SK-N-SH (cell line): ENCODE measurements around the gene LHX6. TPM values are rescaled to one million over a fixed set of nuclear protein-coding genes. Genes with fewer than 3 reads are reported as not detected.

Source experiments
- CTCF ChIA-PET: fragments of 300-600, 350-600 bp; formaldehyde crosslinking; extraction: SDS; loops from one replicate; lab custom pipeline; 2021; lab: Yijun Ruan, JAX
- POLR2A ChIA-PET: fragments of 350-600 bp; sonication (Branson Sonifier 250); formaldehyde crosslinking; extraction: SDS; loops from one replicate; lab custom pipeline; 2020; ENCODE audit warnings: antibody characterized with exemption, inconsistent platforms; lab: Yijun Ruan, JAX
- DNase-seq: peaks from one replicate; pipeline ENCODE4 v3.0.0; 2012
- H2AFZ ChIP-seq: fragments of 200-600 bp; sonication (generic); 2 replicates; pipeline ENCODE4 v1.8.1; 2016; ENCODE audit warnings: antibody characterized with exemption, mild to moderate bottlenecking, low read depth
- H3F3A ChIP-seq: fragments of 200-600 bp; sonication (generic); replicated peaks from 2 replicates; pipeline ENCODE3; 2016; ENCODE audit warnings: antibody characterized with exemption, mild to moderate bottlenecking; ENCODE audit not compliant: insufficient read depth
- H3K27ac ChIP-seq, 2 experiments: fragments of 200-500 bp in 1 of 2; fragments of 200-600 bp in 1 of 2; sonication (Bioruptor generic) in 1 of 2; sonication (generic), shearing (Covaris generic) in 1 of 2; 2 replicates each; pipeline versions ENCODE4 v1.5.1 to v1.6.1; 2014 to 2016; ENCODE audit warnings: low read depth in 2 of 2, inconsistent platforms in 1 of 2, low read length in 1 of 2, mild to moderate bottlenecking in 1 of 2, mixed read lengths in 1 of 2
- H3K27me3 ChIP-seq: fragments of 200-600 bp; sonication (generic), shearing (Covaris generic); 2 replicates; pipeline ENCODE4 v1.6.1; 2016; ENCODE audit warnings: mixed run types; ENCODE audit not compliant: insufficient read depth
- H3K36me3 ChIP-seq, 2 experiments: fragments of 200-500 bp in 1 of 2; fragments of 200-600 bp in 1 of 2; sonication (Bioruptor generic) in 1 of 2; sonication (generic) in 1 of 2; replicated peaks in 1 of 2; 2 replicates each; pipeline versions ENCODE3 to v1.5.1; 2014 to 2016; ENCODE audit warnings: low read length in 1 of 2, mild to moderate bottlenecking in 1 of 2; ENCODE audit not compliant: insufficient read depth in 2 of 2, control insufficient read depth in 1 of 2
- H3K4me1 ChIP-seq, 2 experiments: fragments of 200-500 bp in 1 of 2; fragments of 200-600 bp in 1 of 2; sonication (Bioruptor generic) in 1 of 2; sonication (generic), shearing (Covaris generic) in 1 of 2; 2 replicates each; pipeline versions ENCODE4 v1.5.1 to v1.6.1; 2014 to 2016; ENCODE audit warnings: low read depth in 1 of 2, low read length in 1 of 2, mixed run types in 1 of 2; ENCODE audit not compliant: insufficient read depth in 2 of 2, control insufficient read depth in 1 of 2
- H3K4me2 ChIP-seq: fragments of 200-600 bp; sonication (generic), shearing (Covaris generic); 2 replicates; pipeline ENCODE4 v1.6.1; 2017; ENCODE audit warnings: mixed run types
- H3K4me3 ChIP-seq, 2 experiments: fragments of 200-500 bp in 1 of 2; fragments of 200-600 bp in 1 of 2; sonication (Bioruptor generic) in 1 of 2; sonication (generic), shearing (Covaris generic) in 1 of 2; 2 replicates each; pipeline versions ENCODE4 v1.5.1 to v1.8.1; 2014 to 2016; ENCODE audit warnings: low read depth in 2 of 2, inconsistent platforms in 1 of 2, low read length in 1 of 2, mild to moderate bottlenecking in 1 of 2, mixed read lengths in 1 of 2, moderate library complexity in 1 of 2
- H3K79me2 ChIP-seq: fragments of 200-600 bp; sonication (generic); 2 replicates; pipeline ENCODE4 v1.8.1; 2017; ENCODE audit warnings: mild to moderate bottlenecking; ENCODE audit not compliant: insufficient read depth
- H3K9ac ChIP-seq: fragments of 200-600 bp; sonication (generic); 2 replicates; pipeline ENCODE4 v1.6.1; 2017; ENCODE audit warnings: mixed run types
- H3K9me2 ChIP-seq: fragments of 200-600 bp; sonication (generic); 2 replicates; pipeline ENCODE4 v1.6.1; 2017; ENCODE audit warnings: mixed run types
- H3K9me3 ChIP-seq: fragments of 200-600 bp; sonication (generic); 2 replicates; pipeline ENCODE4 v1.6.1; 2017; ENCODE audit warnings: mixed run types, mild to moderate bottlenecking, moderate library complexity
- H4K20me1 ChIP-seq: fragments of 200-600 bp; sonication (generic); 2 replicates; pipeline ENCODE4 v1.6.1; 2017; ENCODE audit warnings: mild to moderate bottlenecking, mixed run types; ENCODE audit not compliant: insufficient read depth
- EP300 ChIP-seq, 2 experiments: IDR thresholded peaks; 2 replicates each; pipeline versions ENCODE4 v1.4.0 to v1.6.1; 2012; ENCODE audit warnings: borderline replicate concordance in 1 of 2, low read depth in 1 of 2, low read length in 1 of 2
- EZH2phosphoT487 ChIP-seq: fragments of 200-600 bp; sonication (generic); IDR thresholded peaks from 2 replicates; pipeline ENCODE4 v1.6.1; 2017; ENCODE audit warnings: low read depth, mixed run types, mild to moderate bottlenecking, antibody characterized with exemption, moderate library complexity, borderline replicate concordance
- FOXJ3 ChIP-seq: sonication (generic); formaldehyde crosslinking; IDR thresholded peaks from 2 replicates; pipeline ENCODE4 v1.5.1; 2020; ENCODE audit warnings: mild to moderate bottlenecking, missing genetic modification reagents
- MEF2A ChIP-seq: IDR thresholded peaks from 2 replicates; pipeline ENCODE4 v1.4.0; 2012; ENCODE audit warnings: low read depth, borderline replicate concordance
- MXI1 ChIP-seq: IDR thresholded peaks from 2 replicates; pipeline ENCODE4 v1.6.1; 2012; ENCODE audit warnings: mild to moderate bottlenecking, low read depth, low read length, improper control_type of control experiment
- NRF1 ChIP-seq: IDR thresholded peaks from 2 replicates; pipeline ENCODE4 v1.6.1; 2012; ENCODE audit warnings: low read depth, mild to moderate bottlenecking, low read length
- RFX5 ChIP-seq: IDR thresholded peaks from 2 replicates; pipeline ENCODE4 v1.6.1; 2012; ENCODE audit warnings: mild to moderate bottlenecking, improper control_type of control experiment, low read length
- SIN3A ChIP-seq: IDR thresholded peaks from 2 replicates; pipeline ENCODE4 v1.6.1; 2012; ENCODE audit warnings: low read depth, mild to moderate bottlenecking, low read length, moderate library complexity, borderline replicate concordance
- TAF1 ChIP-seq: IDR thresholded peaks from 2 replicates; pipeline ENCODE4 v1.6.1; 2012; ENCODE audit warnings: low read depth, mild to moderate bottlenecking, low read length, moderate library complexity, borderline replicate concordance
- TCF12 ChIP-seq: IDR thresholded peaks from 2 replicates; pipeline ENCODE4 v1.4.0; 2012
- TEAD4 ChIP-seq: IDR thresholded peaks from 2 replicates; pipeline ENCODE4 v1.4.0; 2012; ENCODE audit warnings: mild to moderate bottlenecking, borderline replicate concordance; ENCODE audit not compliant: insufficient read depth
- YY1 ChIP-seq: IDR thresholded peaks from 2 replicates; pipeline ENCODE4 v1.4.0; 2012; ENCODE audit warnings: low read depth, mild to moderate bottlenecking
- WGBS: methylation state at CpG from one replicate; pipeline ENCODE4 v1.1.6; 2017; ENCODE audit warnings: low lambda C conversion rate; 5-methylcytosine and 5-hydroxymethylcytosine counted together
- polyA plus RNA-seq, 3 experiments: library from polyadenylated mRNA; depleted of rRNA; stranded (reverse); fragments of >200 nt; gene quantifications; 2 replicates each; pipeline ENCODE4 v1.2.3, GENCODE V29; 2012

LHX6 gene
- polyA plus RNA-seq, 1 of the 3 experiments (the other 2 are of a cell fraction), result 0.02 TPM

- Histone ChIP-seq H3K4me2 (peak overlapping the region; percentile 66; the same call in 1 of the 2 replicates), H3K9me3 (no peaks in the 10 kb centered on the region), H3K9ac (no peak overlapping the region), H2AFZ (no peak overlapping the region), H3K27me3 (peaks cover 94% of the 10 kb centered on the region), H3K79me2 (no peaks in the 10 kb centered on the region), H3F3A (peaks cover 7% of the 10 kb centered on the region), H3K4me1 (peaks cover 0 to 12% of the 10 kb centered on the region in 2 experiments; a peak in 2 of 4 replicates), H3K36me3 (no peaks in the 10 kb centered on the region), H4K20me1 (no peaks in the 10 kb centered on the region), H3K27ac (no peak overlapping the region), H3K4me3 (peak overlapping the region in 1 of 2 experiments; percentile 19; a peak in 1 of 4 replicates), H3K9me2 (no peaks in the 10 kb centered on the region)
- no peak for TF ChIP-seq FOXJ3 (CRISPR knock-in tag)
- TF ChIP-seq EZH2phosphoT487, result peak; percentile 41; the same call in 1 of the 2 replicates
- POLR2A ChIA-PET, result no interaction called here
- peak; percentile 56 for DNase-seq
- 29% methylated on average over 30 of the region's 59 CpGs for WGBS
- CTCF ChIA-PET, result interaction anchor here (1.0 to 1.2 kb wide), 2 partner anchors 20 to 95 kb away, joined by 3 read pairs; no protein-coding TSS in a partner anchor
Measured at GRCh38 chr9:122218935-122219855, 9.6 kb downstream of the LHX6 start.

GRCh38 chr9:122218071-122218934 lies 10.5 kb downstream of the LHX6 start:
- peaks cover 0 to 17% of the 10 kb centered on the region in 2 experiments; a peak in 2 of 4 replicates for H3K4me1 ChIP-seq
- no peaks in the 10 kb centered on the region for H4K20me1 ChIP-seq
- no peaks in the 10 kb centered on the region for H3K36me3 ChIP-seq
- no peak for DNase-seq
- H3K9me3 ChIP-seq, result no peaks in the 10 kb centered on the region
- TF ChIP-seq YY1 (no peak), EP300 (IDR thresholded peaks at IDR 0.05; ENCODE audit: borderline replicate concordance in 1 of 2, low read depth in 1 of 2, low read length in 1 of 2) (no peak), FOXJ3 (CRISPR knock-in tag) (no peak), NRF1 (no peak), SIN3A (no peak), TAF1 (no peak), MEF2A (no peak), MXI1 (no peak), TCF12 (no peak), TEAD4 (no peak), RFX5 (no peak)
- CTCF ChIA-PET, result no interaction called here
- H3K4me3 ChIP-seq, result peak overlapping the region in 1 of 2 experiments; percentile 19; a peak in 1 of 4 replicates
- H3K27ac ChIP-seq, result no peak overlapping the region
- peaks cover 7% of the 10 kb centered on the region for H3F3A ChIP-seq
- peak overlapping the region; percentile 66; the same call in 1 of the 2 replicates for H3K4me2 ChIP-seq
- H3K27me3 ChIP-seq, result peaks cover 94% of the 10 kb centered on the region
- no peak overlapping the region for H2AFZ ChIP-seq
- H3K79me2 ChIP-seq, result no peaks in the 10 kb centered on the region
- POLR2A ChIA-PET, result no interaction called here
- 40% methylated on average over 11 of the region's 11 CpGs for WGBS
- H3K9ac ChIP-seq, result no peak overlapping the region
- no peaks in the 10 kb centered on the region for H3K9me2 ChIP-seq
